ENCODE results near the gene PHLDB3.

- TF ChIP-seq, protein P1, sequence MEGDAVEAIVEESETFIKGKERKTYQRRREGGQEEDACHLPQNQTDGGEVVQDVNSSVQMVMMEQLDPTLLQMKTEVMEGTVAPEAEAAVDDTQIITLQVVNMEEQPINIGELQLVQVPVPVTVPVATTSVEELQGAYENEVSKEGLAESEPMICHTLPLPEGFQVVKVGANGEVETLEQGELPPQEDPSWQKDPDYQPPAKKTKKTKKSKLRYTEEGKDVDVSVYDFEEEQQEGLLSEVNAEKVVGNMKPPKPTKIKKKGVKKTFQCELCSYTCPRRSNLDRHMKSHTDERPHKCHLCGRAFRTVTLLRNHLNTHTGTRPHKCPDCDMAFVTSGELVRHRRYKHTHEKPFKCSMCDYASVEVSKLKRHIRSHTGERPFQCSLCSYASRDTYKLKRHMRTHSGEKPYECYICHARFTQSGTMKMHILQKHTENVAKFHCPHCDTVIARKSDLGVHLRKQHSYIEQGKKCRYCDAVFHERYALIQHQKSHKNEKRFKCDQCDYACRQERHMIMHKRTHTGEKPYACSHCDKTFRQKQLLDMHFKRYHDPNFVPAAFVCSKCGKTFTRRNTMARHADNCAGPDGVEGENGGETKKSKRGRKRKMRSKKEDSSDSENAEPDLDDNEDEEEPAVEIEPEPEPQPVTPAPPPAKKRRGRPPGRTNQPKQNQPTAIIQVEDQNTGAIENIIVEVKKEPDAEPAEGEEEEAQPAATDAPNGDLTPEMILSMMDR (IDR thresholded peaks at IDR 0.05 in 4 of 5, conservative IDR thresholded peaks at IDR 0.05 in 1 of 5) = no peak
- TF ChIP-seq POLR2A (IDR thresholded peaks at IDR 0.05) = no peak
Observed at GRCh38 chr19:43486412-43486811, 18.1 kb downstream of the PHLDB3 start.

Measured in gastrocnemius medialis (tissue), 4 donors.